Activated CD4-positive, alpha-beta T cell treated with anti-CD3 and anti-CD28 coated beads for 48 hours (primary cell): ENCODE data around the gene TEX14.
"Not testable (repeated sequence)": the region's sequence is repeated elsewhere in the genome, so short reads cannot be mapped to it uniquely, and the experiment has no call there.

Experiments used
- DNase-seq: peaks from one replicate; pipeline ENCODE4 v3.0.0-alpha.2; 2020

The TEX14 gene

DNA sequence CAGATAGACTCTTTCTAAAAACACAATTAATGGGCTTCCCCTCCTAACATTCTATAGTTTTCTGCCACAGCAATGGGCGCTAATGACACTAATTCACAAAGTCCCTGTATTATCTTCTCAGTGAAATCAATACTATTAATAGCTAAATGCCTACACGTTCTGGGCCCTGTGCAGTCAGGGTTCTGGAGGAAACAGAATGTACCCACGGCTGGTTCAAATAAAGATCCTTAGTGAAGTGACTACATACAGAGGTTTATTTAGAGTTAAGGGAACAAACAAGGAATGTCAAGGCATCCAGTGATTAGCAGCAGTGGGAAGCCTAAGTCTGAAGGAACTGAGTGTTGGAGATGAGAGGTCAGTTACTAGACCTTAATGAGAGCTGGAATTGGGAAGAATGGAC lies 133.9 kb downstream of the TEX14 start:
- no peak for DNase-seq

- DNase-seq = no peak
Observed at GRCh38 chr17:58556833-58557250, 135.0 kb downstream of the TEX14 start.

GRCh38 chr17:58555109-58555508 lies 136.7 kb downstream of the TEX14 start:
- not testable (repeated sequence) for DNase-seq

- DNase-seq = no peak
Observed at GRCh38 chr17:58541249-58541648, 150.6 kb downstream of the TEX14 start.

- no peak for DNase-seq
Observed at GRCh38 chr17:58539698-58540097, 152.1 kb downstream of the TEX14 start.

- no peak for DNase-seq
Observed at GRCh38 chr17:58538811-58539409, 152.9 kb downstream of the TEX14 start.

- no peak for DNase-seq
Observed at GRCh38 chr17:58537266-58537665, 154.6 kb downstream of the TEX14 start.

GRCh38 chr17:58536542-58536941 lies 155.3 kb downstream of the TEX14 start:
- DNase-seq = no peak

- DNase-seq = no peak
Observed at GRCh38 chr17:58535431-58535830, 156.4 kb downstream of the TEX14 start.

GRCh38 chr17:58534901-58535421 lies 156.9 kb downstream of the TEX14 start:
- no peak for DNase-seq

DNA sequence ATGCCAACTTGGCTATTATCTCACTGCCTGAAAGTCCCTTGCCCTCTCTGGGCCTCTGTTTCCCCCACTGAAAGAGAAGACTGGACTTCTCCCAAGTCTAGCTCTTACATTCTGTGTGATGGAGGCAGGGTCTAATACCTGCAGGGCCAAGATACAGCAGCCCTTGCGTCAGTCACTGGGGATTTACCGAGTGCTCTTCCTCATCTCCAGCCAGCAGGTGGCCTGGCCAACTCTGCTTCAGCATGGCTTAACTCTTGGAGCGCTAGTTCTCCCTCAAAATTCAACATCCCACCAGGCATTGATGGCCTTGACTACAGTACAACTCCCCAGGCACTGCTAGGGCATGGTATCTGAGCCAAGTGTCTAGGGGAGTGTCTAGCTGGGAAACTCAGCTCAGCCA lies 157.5 kb downstream of the TEX14 start:
- DNase-seq = no peak

DNA sequence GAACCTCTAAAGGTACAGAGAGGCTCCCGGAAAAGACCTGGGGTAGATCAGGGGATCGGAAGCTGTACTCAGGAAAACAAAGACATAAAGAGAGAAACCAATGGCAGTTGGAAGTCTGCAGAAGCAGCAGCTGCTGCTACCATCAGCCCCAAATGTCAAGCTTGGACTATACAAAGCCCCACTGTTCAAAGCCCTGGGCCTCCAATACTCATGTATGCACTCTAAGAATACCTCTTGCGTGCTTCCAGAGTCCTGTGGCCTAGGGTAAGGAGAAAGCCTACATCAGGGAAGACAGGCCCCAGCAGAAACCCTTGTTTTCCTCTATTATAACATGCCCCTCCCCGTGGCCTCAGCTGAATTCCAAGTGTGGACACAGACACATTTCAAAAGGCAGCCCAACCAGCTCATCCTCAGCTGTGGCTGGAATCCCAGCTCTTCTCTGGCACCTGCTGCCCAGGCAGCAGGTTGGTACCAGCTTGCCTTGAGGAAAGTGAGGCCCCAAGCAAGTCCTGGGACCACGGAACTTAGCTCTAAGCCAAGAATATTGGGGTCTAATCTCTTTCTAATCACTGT lies 158.1 kb downstream of the TEX14 start:
- no peak for DNase-seq

DNA sequence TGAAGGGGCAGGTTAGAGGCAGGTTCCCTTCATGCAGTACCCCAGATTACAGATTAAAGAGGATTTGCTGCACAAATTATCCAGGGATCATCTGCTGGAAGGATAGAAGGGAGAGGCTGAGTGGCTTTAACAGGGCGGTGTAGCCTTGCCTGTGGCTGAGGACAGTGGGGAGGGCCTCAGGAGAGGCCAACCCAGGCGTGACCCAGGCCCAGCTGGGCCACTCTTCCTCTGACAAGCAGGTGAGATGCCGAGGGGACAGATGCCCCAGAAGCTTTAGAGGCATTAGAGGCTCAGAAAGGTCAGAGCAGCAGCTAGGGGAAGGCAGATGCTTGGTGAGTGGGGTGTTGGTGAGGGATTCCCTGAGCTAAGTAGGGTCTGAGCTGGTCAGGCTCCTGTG lies 159.3 kb downstream of the TEX14 start:
- no peak for DNase-seq

- DNase-seq = peak; percentile 63
Observed at GRCh38 chr17:58531661-58532554, 159.9 kb downstream of the TEX14 start.

DNA sequence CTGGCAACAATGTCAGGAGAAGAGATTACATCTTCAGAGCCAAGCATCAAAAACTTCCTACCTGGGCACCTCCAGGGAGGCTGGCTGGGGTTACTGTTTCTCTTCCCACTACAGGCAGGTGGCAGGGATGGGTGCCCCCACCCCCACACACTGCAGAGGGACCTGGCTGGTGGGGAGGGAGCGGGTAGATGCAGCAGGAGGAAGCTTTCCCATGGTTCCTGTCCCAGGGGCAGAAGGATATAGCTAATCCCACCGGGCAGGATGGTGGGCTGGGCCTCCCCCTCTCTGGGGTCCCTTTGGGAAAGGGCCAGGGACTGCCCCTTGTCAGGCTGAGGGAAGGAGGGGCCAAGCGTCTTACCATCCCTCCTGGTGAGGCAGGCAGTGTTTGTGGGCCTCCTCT lies 160.7 kb downstream of the TEX14 start:
- no peak for DNase-seq

- no peak for DNase-seq
Observed at GRCh38 chr17:58530655-58531054, 161.2 kb downstream of the TEX14 start.

GRCh38 chr17:58529275-58529674 lies 162.6 kb downstream of the TEX14 start:
- DNase-seq = no peak

DNA sequence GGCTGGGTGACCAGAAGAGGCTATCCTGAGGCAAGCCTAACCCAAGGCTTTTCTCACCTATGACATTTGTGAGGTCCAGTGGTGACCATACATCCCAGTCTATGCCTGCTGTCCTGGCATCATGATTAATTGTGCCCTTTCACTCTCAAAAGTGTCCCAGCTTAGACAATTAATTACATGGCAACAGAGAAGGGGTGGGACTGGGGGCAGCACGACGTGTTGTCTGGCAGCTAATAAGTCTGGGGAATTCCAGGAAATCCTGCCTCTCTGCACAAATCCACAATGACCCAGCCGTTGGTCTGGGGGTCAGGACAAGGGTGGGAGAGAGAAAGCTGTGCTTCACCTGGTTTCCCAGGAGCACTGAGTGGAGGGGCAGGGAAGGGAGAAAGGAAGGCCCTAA lies 163.4 kb downstream of the TEX14 start:
- no peak for DNase-seq

GRCh38 chr17:58527949-58528348 lies 163.9 kb downstream of the TEX14 start:
- no peak for DNase-seq

- peak; percentile 22 for DNase-seq
Observed at GRCh38 chr17:58527306-58527705, 164.5 kb downstream of the TEX14 start.

GRCh38 chr17:58525239-58525638 lies 166.6 kb downstream of the TEX14 start:
- DNase-seq = no peak

GRCh38 chr17:58521680-58522079 lies 170.2 kb downstream of the TEX14 start:
- DNase-seq = no peak

DNA sequence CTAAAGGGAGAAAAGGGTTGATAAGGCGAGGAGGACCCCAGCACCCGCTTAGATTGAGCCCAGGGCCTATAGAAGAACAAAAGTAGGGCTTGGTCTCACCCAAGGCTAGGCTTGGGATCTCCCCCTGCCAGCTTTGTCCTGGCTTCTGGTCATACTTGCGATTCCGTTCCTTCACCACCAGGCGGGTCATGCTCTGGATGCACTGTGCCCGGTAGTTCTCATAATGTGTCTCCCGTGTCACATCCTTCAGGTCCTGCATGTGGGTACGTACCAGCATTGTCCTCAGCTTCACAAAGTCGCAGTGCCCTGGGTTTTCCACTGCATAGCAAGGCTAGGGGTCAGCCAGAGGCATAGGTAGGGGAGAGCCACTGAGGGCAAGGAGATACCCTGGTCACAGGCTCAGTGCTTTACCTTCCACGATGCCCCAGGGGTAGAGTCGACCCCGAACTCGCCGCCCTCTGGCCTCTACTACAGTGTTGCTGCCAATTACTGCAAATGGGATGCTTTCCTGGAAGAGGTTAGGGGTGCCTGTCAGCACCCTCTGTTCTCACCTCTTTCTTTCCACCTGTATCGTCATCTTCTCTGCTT lies 170.9 kb downstream of the TEX14 start:
- DNase-seq = peak; percentile 37
